Measurements from ENCODE around the gene CAMTA1. TPM values are rescaled to one million over a fixed set of nuclear protein-coding genes. Genes with fewer than 3 reads are reported as not detected.

The CAMTA1 gene
- total and polyA plus RNA-seq, 9 of the 15 experiments (the other 6 are each of a cell fraction or from before 2014, with no cell fraction given), result 43.9 to 161 (median 65.9) TPM

DNA sequence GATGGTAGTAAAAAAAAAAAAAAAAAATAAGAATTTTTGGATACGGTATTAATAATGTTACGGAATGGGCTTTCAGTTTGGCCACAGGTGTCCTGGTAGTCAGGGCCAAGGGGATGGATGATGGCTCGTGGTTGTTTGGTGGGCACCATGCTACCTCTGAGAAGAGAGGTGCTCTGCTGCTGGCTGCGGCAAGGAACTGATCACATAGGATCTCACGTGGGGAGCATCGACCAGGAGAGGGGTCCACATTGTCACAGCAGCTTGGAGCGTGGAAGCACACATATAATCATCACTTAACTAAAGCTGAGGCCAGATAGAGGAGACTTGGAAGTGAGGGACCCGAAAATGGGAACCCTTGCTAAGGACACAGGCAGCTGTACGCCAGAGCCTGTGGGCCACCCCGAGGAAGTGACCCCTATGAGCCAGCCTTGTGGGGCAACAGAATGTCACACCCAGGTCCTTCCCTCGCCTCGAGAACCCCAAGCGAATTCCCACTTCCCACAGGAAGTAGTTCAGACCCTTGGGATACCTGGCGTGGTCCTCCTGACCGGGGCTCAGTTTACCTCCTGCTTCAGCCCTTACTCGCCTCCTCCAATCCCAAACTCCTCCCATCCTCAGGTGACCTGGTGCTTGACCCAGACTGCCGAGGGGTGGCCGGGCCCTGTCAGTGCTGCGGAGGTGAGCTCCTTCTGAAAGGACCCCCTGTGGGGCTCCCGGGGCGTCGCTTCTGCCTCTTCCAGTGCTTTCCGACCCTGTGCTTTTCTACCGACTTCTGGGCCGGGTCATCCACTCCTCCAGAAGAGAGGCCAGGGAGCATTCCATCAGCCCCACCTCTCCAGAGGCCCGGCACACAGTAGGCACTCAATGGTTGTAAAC lies 222.0 kb downstream of the CAMTA1 start (continued):
- TF ChIP-seq, protein P1, sequence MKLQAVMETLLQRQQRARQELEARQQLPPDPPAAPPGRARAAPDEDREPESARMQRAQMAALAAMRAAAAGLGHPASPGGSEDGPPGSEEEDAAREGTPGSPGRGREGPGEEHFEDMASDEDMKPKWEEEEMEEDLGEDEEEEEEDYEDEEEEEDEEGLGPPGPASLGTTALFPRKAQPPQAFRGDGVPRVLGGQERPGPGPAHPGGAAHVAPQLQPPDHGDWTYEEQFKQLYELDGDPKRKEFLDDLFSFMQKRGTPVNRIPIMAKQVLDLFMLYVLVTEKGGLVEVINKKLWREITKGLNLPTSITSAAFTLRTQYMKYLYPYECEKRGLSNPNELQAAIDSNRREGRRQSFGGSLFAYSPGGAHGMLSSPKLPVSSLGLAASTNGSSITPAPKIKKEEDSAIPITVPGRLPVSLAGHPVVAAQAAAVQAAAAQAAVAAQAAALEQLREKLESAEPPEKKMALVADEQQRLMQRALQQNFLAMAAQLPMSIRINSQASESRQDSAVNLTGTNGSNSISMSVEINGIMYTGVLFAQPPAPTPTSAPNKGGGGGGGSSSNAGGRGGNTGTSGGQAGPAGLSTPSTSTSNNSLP (IDR thresholded peaks at IDR 0.05; ENCODE audit: borderline replicate concordance, low read depth, low read length), result no peak
- TF ChIP-seq YY1 (IDR thresholded peaks at IDR 0.05; ENCODE audit: borderline replicate concordance in 1 of 3, control insufficient read depth in 1 of 3, extremely low read depth in 1 of 3, insufficient read depth in 3 of 3, insufficient read length in 1 of 3, insufficient replicate concordance in 2 of 3, low read depth in 1 of 3, low read length in 2 of 3), result no peak
- TF ChIP-seq MXI1 (IDR thresholded peaks at IDR 0.05; ENCODE audit: low read depth, low read length), result no peak

DNA sequence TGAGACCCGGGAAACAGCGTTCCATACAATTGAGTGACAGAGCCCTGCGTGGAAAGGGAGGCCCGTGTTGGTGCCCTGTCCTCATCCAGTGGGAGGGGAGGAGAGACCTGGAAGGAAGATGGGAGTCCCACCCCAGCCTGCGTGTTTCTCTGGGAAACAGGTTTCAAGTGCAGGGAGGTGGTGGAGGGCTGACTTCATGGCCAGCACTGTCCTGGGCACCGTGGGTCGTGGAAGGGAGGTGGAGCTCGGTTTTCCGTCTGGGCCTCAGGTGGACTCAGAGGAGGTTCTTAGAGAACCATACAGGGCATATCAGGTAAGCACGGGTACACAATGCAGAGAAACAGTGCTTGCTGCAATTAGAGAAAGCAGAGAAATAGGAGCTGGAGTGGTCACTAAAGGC lies 222.6 kb downstream of the CAMTA1 start:
- POLR2A ChIA-PET, result no interaction called here
- in situ Hi-C loops (cut with MboI) (no loop called here), intact Hi-C loops (cut with micrococcal nuclease) (no loop called here)
- CTCF ChIA-PET (ENCODE audit: low intra/inter-chr PET ratio), result no interaction called here
- peaks cover 22 to 85% of the 10 kb centered on the region in 2 experiments; a peak in 4 of 5 replicates for H3K27me3 ChIP-seq (ENCODE audit: control insufficient read depth in 2 of 2, insufficient read depth in 2 of 2, low read length in 2 of 2)
- BruUV-seq (replicated peaks), result no TSS peak
- H3K4me1 ChIP-seq (replicated peaks in 1 of 2; ENCODE audit: control insufficient read depth in 2 of 2, insufficient read depth in 2 of 2, low read length in 2 of 2), result peaks cover 0 to 3% of the 10 kb centered on the region in 2 experiments; a peak in 1 of 5 replicates
- H3K4me2 ChIP-seq (ENCODE audit: insufficient read depth, low read length), result no peak overlapping the region
- ATAC-seq (no peak), FAIRE-seq (no peak), DNase-seq (ENCODE audit: extremely low read depth in 1 of 4, low spot score in 3 of 4) (no peak)
- under 1% methylated on average over 10 of the region's 10 CpGs for WGBS (ENCODE audit: insufficient coverage, low coverage, missing lambda C conversion rate)
- no peak overlapping the region for H3K9ac ChIP-seq (ENCODE audit: insufficient read depth in 1 of 2, low read depth in 2 of 2, low read length in 2 of 2)
- H3K27ac ChIP-seq (ENCODE audit: extremely low read depth, low read depth, low read length), result no peak overlapping the region
- no peaks in the 10 kb centered on the region for H3K9me3 ChIP-seq (replicated peaks; ENCODE audit: control insufficient read depth, insufficient read depth, low read depth, low read length)
- no peak overlapping the region for H3K4me3 ChIP-seq
- H3K9me1 ChIP-seq (ENCODE audit: control insufficient read depth, insufficient read depth, low read length), result no peaks in the 10 kb centered on the region
- H3K79me2 ChIP-seq (ENCODE audit: control insufficient read depth, insufficient read depth, low read length), result no peaks in the 10 kb centered on the region
- H4K20me1 ChIP-seq (replicated peaks; ENCODE audit: control insufficient read depth, insufficient read depth, low read length), result no peaks in the 10 kb centered on the region
- no peaks in the 10 kb centered on the region for H3K36me3 ChIP-seq (ENCODE audit: control insufficient read depth, insufficient read depth, low read length)
- TF ChIP-seq POLR2H (tag; IDR thresholded peaks at IDR 0.05; ENCODE audit: low read depth), result no peak
- no peak for TF ChIP-seq PURB (CRISPR knock-in tag; IDR thresholded peaks at IDR 0.05; ENCODE audit: low read depth)
- no peak for TF ChIP-seq ZNF24 (IDR thresholded peaks at IDR 0.05)
- TF ChIP-seq ZKSCAN8 (CRISPR knock-in tag; IDR thresholded peaks at IDR 0.05), result no peak
- TF ChIP-seq, protein P2, sequence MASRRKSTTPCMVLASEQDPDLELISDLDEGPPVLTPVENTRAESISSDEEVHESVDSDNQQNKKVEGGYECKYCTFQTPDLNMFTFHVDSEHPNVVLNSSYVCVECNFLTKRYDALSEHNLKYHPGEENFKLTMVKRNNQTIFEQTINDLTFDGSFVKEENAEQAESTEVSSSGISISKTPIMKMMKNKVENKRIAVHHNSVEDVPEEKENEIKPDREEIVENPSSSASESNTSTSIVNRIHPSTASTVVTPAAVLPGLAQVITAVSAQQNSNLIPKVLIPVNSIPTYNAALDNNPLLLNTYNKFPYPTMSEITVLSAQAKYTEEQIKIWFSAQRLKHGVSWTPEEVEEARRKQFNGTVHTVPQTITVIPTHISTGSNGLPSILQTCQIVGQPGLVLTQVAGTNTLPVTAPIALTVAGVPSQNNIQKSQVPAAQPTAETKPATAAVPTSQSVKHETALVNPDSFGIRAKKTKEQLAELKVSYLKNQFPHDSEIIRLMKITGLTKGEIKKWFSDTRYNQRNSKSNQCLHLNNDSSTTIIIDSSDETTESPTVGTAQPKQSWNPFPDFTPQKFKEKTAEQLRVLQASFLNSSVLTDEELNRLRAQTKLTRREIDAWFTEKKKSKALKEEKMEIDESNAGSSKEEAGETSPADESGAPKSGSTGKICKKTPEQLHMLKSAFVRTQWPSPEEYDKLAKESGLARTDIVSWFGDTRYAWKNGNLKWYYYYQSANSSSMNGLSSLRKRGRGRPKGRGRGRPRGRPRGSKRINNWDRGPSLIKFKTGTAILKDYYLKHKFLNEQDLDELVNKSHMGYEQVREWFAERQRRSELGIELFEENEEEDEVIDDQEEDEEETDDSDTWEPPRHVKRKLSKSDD (conservative IDR thresholded peaks at IDR 0.05; ENCODE audit: low read length), result no peak
- no peak for TF ChIP-seq POLR2A (conservative IDR thresholded peaks at IDR 0.05)
- TF ChIP-seq FOXM1 (IDR thresholded peaks at IDR 0.05; ENCODE audit: low read depth), result no peak
- TF ChIP-seq FOXM1 (CRISPR knock-in tag; IDR thresholded peaks at IDR 0.05; ENCODE audit: low read depth), result no peak
- TF ChIP-seq HMG20B (CRISPR knock-in tag; IDR thresholded peaks at IDR 0.05), result no peak
- no peak for TF ChIP-seq RFX5 (IDR thresholded peaks at IDR 0.05; ENCODE audit: low read depth, low read length)
- no peak for TF ChIP-seq ELF2 (CRISPR knock-in tag; IDR thresholded peaks at IDR 0.05)
- no peak for TF ChIP-seq ZBTB17 (CRISPR knock-in tag; IDR thresholded peaks at IDR 0.05)
- TF ChIP-seq ZNF431 (CRISPR knock-in tag; IDR thresholded peaks at IDR 0.05), result no peak
- no peak for TF ChIP-seq JUN (IDR thresholded peaks at IDR 0.05; ENCODE audit: borderline replicate concordance, low read depth, low read length)
- TF ChIP-seq JUN (CRISPR knock-in tag; IDR thresholded peaks at IDR 0.05; ENCODE audit: borderline replicate concordance), result no peak
- no peak overlapping the region for H2AFZ ChIP-seq (ENCODE audit: low read depth, low read length)
